ENCODE data around the gene FGA. TPM values are rescaled to one million over a fixed set of nuclear protein-coding genes. Genes with fewer than 3 reads are reported as not detected.

FGA gene
- polyA plus RNA-seq, 1 donor (not counting 4 experiments of a cell fraction or from before 2014, with no cell fraction given), result not detected

- Histone ChIP-seq H2AFZ (ENCODE audit: control insufficient read depth, low read length) (no peak overlapping the region), H3K4me2 (ENCODE audit: control insufficient read depth, extremely low read depth, insufficient read depth, low read depth, low read length) (no peak overlapping the region), H3K27ac (ENCODE audit: control insufficient read depth, insufficient read depth, low read length) (no peak overlapping the region), H4K20me1 (ENCODE audit: control insufficient read depth, extremely low read depth, insufficient read depth, low read length) (no peaks in the 10 kb centered on the region), H3K4me1 (ENCODE audit: control insufficient read depth, extremely low read depth, insufficient read depth, low read length) (peaks cover 8% of the 10 kb centered on the region), H3K9me1 (ENCODE audit: control insufficient read depth, extremely low read depth, insufficient read depth, low read length) (no peaks in the 10 kb centered on the region), H3K9ac (ENCODE audit: control insufficient read depth, extremely low read depth, insufficient read depth, low read length) (no peak overlapping the region), H3K36me3 (ENCODE audit: control insufficient read depth in 2 of 2, extremely low read depth in 1 of 2, insufficient read depth in 2 of 2, low read length in 2 of 2) (no peaks in the 10 kb centered on the region), H3K79me2 (ENCODE audit: control insufficient read depth, insufficient read depth, low read length) (no peaks in the 10 kb centered on the region), H3K27me3 (ENCODE audit: control insufficient read depth, extremely low read depth, insufficient read depth, low read length) (peaks cover 3% of the 10 kb centered on the region), H3K9me3 (ENCODE audit: control insufficient read depth, low read depth, low read length) (no peaks in the 10 kb centered on the region), H3K4me3 (ENCODE audit: control insufficient read depth in 2 of 3, extremely low read depth in 1 of 3, insufficient read depth in 2 of 3, low read depth in 1 of 3, low read length in 3 of 3) (no peak overlapping the region)
- no peak for FAIRE-seq
- dilution Hi-C loops (cut with MboI; ENCODE audit: extremely low pct_ligation_motif_present, low sequenced_read_pairs), result no loop called here
- DNase-seq (ENCODE audit: low read depth, low spot score), result no peak
- TF ChIP-seq CTCF (optimal IDR thresholded peaks at IDR 0.05 in 1 of 3, IDR thresholded peaks at IDR 0.05 in 1 of 3, conservative IDR thresholded peaks at IDR 0.05 in 1 of 3; ENCODE audit: extremely low read depth in 1 of 3, insufficient read depth in 2 of 3, low read length in 3 of 3) (no peak), EZH2 (IDR thresholded peaks at IDR 0.05; ENCODE audit: low read length) (no peak)
Measured at GRCh38 chr4:154609532-154609931, 19.0 kb upstream of the FGA start.

- DNase-seq (ENCODE audit: low read depth, low spot score), result no peak
- dilution Hi-C loops (cut with MboI; ENCODE audit: extremely low pct_ligation_motif_present, low sequenced_read_pairs), result no loop called here
- Histone ChIP-seq H3K27ac (ENCODE audit: control insufficient read depth, insufficient read depth, low read length) (no peak overlapping the region), H3K9ac (ENCODE audit: control insufficient read depth, extremely low read depth, insufficient read depth, low read length) (no peak overlapping the region), H3K9me1 (ENCODE audit: control insufficient read depth, extremely low read depth, insufficient read depth, low read length) (no peaks in the 10 kb centered on the region), H3K4me1 (ENCODE audit: control insufficient read depth, extremely low read depth, insufficient read depth, low read length) (peaks cover 8% of the 10 kb centered on the region), H3K27me3 (ENCODE audit: control insufficient read depth, extremely low read depth, insufficient read depth, low read length) (peaks cover 3% of the 10 kb centered on the region), H3K4me3 (ENCODE audit: control insufficient read depth in 2 of 3, extremely low read depth in 1 of 3, insufficient read depth in 2 of 3, low read depth in 1 of 3, low read length in 3 of 3) (no peak overlapping the region), H3K36me3 (ENCODE audit: control insufficient read depth in 2 of 2, extremely low read depth in 1 of 2, insufficient read depth in 2 of 2, low read length in 2 of 2) (no peaks in the 10 kb centered on the region), H3K9me3 (ENCODE audit: control insufficient read depth, low read depth, low read length) (no peaks in the 10 kb centered on the region), H3K79me2 (ENCODE audit: control insufficient read depth, insufficient read depth, low read length) (no peaks in the 10 kb centered on the region), H4K20me1 (ENCODE audit: control insufficient read depth, extremely low read depth, insufficient read depth, low read length) (no peaks in the 10 kb centered on the region), H3K4me2 (ENCODE audit: control insufficient read depth, extremely low read depth, insufficient read depth, low read depth, low read length) (no peak overlapping the region), H2AFZ (ENCODE audit: control insufficient read depth, low read length) (no peak overlapping the region)
- no peak for FAIRE-seq
- TF ChIP-seq EZH2 (IDR thresholded peaks at IDR 0.05; ENCODE audit: low read length), result no peak
- no peak for TF ChIP-seq CTCF (optimal IDR thresholded peaks at IDR 0.05 in 1 of 3, IDR thresholded peaks at IDR 0.05 in 1 of 3, conservative IDR thresholded peaks at IDR 0.05 in 1 of 3; ENCODE audit: extremely low read depth in 1 of 3, insufficient read depth in 2 of 3, low read length in 3 of 3)
Measured at GRCh38 chr4:154608361-154609252, 18.1 kb upstream of the FGA start.

Data from keratinocyte (primary cell).